ENCODE results near the gene ZNF785.

The ZNF785 gene

DNA sequence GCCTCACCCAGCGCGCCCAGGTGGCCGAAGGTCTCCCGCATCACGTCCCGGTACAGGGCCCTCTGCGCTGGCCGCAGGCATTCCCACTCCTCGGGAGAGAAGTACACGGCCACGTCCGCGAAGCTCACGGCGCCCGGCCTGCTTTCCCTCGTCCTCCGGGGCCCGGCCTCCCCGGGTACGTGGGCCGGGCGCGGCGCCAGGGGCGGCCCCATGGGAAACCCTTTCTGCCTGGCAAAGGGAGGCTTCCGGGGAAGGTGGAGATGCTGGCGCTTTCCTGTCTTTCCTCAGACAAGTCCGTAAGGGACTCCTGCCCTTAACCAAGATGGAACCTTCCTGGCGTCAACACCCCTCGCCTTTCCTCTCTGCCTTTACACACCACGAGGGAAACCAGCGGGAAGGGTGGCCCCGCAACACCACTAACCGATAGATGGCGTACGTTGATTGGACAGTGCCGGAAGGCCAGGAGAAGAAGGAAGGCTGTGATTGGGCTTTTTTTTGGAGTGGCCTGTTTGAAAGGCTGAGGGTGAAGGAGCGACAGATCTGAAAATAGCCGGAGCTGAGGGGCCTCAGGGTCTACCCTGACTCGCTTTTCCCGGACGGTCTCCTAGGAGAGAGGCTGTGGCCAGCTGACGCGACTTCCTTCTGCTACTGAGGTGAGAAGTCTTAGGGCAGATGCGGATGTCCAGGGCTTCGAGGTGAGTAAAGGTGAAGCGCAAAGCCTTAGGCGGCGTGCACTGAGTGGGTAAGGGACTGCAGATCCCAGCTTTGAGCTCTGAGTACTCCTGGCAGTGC lies at the start of gene ZNF785:
TSS of gene ZNF785 (minus strand) at position 298 of the 792 bp plus-strand sequence. CDS start at position 212, 86 bp downstream.
- TF ChIP-seq GATA3 (IDR thresholded peaks at IDR 0.05; ENCODE audit: low read depth, low read length): no peak
- TF ChIP-seq GATA2 (IDR thresholded peaks at IDR 0.05; ENCODE audit: low read depth, low read length): no peak

DNA sequence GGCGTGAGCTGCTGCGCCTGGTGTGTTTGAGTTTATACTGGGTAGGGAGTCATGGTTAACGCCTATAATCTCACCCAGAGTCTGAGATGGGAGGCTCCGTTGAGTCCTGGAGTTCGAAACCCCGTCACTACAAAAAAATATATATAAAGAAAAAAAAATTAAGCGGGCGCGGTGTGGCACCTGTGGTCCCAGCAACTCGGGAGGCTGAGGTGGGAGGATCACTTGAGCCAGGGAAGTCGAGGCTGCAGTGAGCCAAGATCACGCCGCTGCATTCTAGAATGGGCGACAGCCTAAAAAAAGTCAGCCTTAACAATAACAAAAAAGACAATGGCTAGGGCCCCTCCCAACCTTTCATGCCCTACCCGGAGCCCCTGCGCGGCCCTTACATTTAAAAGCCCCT lies 48.0 kb upstream of the ZNF785 start:
- TF ChIP-seq GATA2 (IDR thresholded peaks at IDR 0.05; ENCODE audit: low read depth, low read length) (no peak), GATA3 (IDR thresholded peaks at IDR 0.05; ENCODE audit: low read depth, low read length) (no peak)

DNA sequence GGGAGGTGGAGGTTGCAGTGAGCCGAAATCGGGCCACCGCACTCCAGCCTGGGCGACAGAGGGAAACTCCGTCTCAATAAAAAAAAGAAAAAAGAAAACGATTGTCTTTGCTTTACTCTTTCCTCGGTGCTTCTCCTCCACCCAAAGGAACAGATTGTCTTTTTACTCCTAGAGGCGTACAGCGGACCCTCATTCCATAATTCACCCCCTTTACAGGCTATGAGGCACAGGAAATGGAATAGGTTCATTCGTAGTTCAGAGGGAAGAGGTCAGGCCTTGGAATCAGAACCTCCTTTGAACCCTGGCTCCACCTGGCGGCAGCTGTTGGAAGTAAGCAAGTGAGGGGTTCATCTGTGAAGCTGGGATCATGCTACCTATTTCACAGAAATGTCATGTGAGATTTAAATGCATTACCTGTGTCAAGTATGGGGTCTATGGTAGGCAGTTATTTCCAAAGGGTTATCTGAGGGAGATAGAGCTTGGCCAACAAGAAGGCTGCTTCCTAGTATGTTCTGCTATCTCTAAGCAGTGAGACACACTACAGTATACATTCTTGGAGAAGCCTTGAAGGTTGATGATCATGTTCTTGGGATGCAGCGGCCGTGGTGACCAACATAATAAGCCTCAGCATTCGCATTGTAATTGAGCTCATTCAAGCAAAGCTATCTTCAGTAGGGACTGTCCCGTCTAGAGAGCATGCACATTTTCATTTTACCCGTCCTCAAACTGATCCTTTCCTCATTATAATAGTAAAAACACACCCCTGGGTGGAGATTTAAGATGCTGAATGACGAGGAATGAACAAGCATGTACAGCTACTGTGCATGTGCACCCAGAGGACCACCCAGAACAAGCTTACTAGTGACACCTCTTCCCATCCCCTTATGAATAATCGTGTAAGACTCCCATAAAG lies 43.4 kb upstream of the ZNF785 start:
- TF ChIP-seq GATA3 (IDR thresholded peaks at IDR 0.05; ENCODE audit: low read depth, low read length) (no peak), GATA2 (IDR thresholded peaks at IDR 0.05; ENCODE audit: low read depth, low read length) (no peak)

DNA sequence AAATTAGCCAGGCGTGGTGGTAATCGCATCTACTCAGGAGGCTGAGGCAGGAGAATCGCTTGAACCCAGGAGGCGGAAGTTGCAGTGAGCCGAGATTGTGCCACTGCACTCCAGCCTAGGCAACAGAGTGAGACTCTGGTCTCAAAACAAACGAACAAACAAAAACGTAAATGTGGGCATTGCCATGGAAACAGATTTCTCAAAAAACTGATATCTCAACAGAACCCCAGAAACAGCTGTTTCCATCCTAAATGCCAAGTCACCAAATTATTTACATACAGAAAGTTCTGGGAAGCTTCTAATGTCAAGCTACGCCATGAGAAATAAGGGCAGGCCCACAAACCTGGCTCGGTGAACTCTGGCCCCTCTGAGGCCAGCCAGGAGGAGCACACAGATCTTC lies 40.7 kb upstream of the ZNF785 start:
- TF ChIP-seq GATA3 (IDR thresholded peaks at IDR 0.05; ENCODE audit: low read depth, low read length): no peak
- no peak for TF ChIP-seq GATA2 (IDR thresholded peaks at IDR 0.05; ENCODE audit: low read depth, low read length)

DNA sequence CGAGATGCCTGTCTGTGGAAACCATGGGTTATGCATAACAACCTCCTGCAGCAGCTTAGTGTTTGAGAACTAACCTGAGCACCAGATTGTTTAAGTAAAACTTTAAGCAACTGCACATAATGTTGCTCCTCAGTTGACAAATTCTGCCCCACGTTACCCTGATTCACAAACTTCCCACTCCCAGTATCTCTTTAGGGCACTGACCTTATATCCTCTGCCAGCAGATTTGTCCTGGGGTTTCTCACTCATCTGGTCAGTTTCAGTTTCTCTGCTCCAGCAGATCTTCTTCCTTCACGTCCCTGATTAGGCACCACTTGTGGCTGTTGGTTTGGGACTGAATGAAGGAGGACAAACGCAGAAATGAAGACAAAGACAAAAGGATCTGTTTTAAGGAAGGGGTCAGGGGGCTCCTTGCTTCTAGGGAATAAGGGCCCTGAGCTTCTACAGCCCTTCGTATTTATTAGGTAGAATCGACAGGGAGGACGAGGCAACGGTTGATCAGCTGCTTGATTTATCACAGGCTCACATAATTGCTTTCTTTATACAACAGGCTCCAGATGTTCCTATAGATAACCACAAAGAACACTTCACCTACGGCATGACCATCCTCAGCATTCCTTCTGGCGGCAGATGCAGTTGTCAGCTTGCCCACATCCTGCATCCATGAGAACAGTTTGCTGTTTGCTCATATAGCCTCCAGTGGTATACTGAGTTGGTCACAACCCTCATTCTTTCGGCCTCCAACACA lies 38.2 kb upstream of the ZNF785 start:
- no peak for TF ChIP-seq GATA2 (IDR thresholded peaks at IDR 0.05; ENCODE audit: low read depth, low read length)
- TF ChIP-seq GATA3 (IDR thresholded peaks at IDR 0.05; ENCODE audit: low read depth, low read length): no peak

DNA sequence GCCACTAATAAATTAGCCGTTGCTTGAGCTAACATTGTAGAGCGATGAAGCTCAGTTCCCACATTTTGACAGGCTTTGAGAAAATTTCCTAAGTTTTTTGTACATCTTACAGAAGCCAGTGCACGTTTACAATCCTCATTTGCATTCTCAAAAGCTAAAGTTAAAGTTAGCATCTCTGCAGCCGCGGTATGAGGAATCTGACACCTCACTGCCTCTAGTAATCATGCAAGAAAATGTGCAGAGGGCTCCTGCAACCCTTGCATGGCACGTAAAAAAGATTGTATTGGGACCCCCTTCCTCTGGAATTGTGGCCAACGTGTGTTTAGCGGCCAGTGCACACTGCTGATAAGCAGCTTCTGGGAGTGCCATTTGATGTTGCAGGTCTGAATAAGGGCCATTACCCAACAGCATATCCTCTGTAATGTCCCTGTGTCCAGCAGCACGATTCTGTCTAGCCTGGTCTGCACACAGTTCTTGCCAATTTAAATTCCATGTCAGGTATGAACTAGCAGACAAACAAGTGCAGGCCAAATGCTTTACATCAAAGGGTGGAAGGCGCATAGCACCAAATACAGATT lies 37.0 kb upstream of the ZNF785 start:
- TF ChIP-seq GATA2 (IDR thresholded peaks at IDR 0.05; ENCODE audit: low read depth, low read length): no peak
- TF ChIP-seq GATA3 (IDR thresholded peaks at IDR 0.05; ENCODE audit: low read depth, low read length): no peak

DNA sequence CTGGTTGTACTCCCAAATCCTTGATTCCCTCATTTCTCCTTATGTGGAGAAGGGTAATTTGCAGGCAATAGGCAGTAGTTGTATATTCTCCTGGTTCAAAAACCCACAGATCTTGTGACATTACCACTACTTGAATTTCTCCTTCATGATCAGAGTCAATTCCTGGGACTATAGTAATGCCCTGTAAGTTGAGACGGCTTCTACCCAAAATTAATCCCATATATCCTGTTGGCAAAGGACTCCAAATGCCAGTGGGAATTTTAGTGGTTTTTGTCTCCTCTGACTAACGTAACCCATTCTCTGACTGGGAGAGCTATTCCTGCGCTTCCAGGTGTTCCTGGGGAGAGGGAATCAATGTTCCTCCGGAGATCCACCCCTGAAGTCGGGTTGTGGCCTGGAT lies 36.3 kb upstream of the ZNF785 start:
- TF ChIP-seq GATA3 (IDR thresholded peaks at IDR 0.05; ENCODE audit: low read depth, low read length): no peak
- no peak for TF ChIP-seq GATA2 (IDR thresholded peaks at IDR 0.05; ENCODE audit: low read depth, low read length)

DNA sequence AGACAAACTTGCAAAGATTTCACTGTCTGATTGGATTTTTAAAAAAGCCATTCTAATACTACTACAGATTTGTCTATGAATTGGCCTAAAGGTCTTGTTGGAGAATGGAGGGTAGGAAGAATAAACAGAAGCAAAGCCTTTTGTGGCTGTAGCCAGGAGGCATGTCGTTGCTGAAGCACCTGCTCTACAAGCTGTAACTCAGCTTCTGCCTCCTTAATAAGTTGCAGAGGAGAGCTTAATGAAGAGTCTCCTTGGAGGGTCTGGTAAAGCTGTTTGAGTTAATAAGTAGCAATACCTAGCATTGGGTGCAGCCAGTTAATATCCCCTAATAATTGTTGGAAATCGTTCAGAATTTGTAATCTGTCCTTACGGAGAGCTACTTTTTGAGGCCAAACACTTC lies 34.7 kb upstream of the ZNF785 start:
- no peak for TF ChIP-seq GATA3 (IDR thresholded peaks at IDR 0.05; ENCODE audit: low read depth, low read length)
- no peak for TF ChIP-seq GATA2 (IDR thresholded peaks at IDR 0.05; ENCODE audit: low read depth, low read length)

DNA sequence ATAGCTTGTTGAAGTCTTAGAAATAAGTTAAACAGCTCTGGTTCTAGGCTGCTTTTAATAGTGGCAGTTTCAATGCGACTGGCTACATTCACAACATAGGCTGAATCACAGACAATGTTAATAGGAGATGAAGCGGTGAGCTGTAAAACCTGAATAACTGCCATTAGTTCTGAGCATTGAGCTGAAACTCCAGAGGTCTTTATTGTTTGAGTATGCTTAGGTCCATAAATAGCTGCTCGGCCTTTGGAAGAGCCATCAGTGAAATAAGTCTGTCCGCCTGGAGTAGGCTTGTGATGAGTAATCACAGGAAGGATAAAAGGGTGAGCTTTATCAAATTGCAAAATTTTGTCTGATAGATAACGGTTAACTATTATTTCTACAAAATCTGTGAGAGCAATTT lies 34.1 kb upstream of the ZNF785 start:
- TF ChIP-seq GATA2 (IDR thresholded peaks at IDR 0.05; ENCODE audit: low read depth, low read length) (no peak), GATA3 (IDR thresholded peaks at IDR 0.05; ENCODE audit: low read depth, low read length) (no peak)

DNA sequence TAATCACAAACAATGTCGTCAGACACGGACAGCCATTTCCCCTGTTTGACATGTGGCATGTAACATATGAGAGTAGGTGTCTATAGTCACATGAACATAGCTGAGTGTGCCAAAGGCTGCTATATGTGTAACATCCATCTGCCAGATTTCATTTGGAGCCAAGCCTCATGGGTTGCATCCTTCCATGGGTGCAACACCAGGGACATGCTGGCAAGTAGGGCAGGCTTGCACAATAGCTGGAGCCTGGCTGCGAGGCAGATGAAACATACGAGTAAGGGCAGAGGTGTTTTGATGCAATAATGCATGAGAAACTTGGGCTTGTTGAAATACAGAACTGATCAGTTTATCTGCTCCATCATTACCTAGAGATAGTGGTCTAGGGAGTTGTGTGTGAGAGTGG lies 33.7 kb upstream of the ZNF785 start:
- TF ChIP-seq GATA3 (IDR thresholded peaks at IDR 0.05; ENCODE audit: low read depth, low read length): no peak
- no peak for TF ChIP-seq GATA2 (IDR thresholded peaks at IDR 0.05; ENCODE audit: low read depth, low read length)

DNA sequence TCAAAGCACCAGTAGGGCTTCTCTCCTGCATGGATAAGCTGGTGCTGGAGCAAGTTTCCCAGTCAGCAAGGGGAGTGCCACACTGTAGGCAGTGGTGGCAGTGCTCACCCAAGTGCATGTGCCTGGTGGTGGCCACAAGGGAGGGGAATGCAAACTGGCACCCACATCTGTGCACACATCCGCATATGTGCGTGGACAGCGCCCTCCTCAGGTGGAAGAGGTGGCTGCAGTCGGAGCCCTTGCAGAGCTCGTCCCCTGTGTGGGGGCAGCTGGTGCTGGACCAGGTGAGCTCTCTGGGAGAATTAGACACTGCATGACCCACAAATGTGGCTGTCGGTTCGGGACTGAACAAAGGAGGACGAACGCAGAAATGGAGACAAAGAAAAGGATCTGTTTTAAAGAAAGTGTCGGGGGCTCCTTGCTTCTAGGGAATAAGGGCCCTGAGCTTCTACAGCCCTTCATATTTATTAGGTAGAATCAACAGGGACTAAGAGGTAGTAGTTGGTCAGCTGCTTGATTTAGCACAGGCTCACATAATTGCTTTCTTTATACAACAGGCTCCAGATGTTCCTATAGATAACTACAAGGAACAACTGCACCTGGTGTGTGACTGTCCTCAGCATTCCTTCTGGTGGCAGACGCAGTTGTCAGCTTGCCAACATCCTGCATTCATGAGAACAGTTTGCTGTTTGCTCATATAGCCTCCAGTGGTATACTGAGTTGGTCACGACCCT lies 30.0 kb upstream of the ZNF785 start:
- TF ChIP-seq GATA3 (IDR thresholded peaks at IDR 0.05; ENCODE audit: low read depth, low read length) (no peak), GATA2 (IDR thresholded peaks at IDR 0.05; ENCODE audit: low read depth, low read length) (peak; percentile 69; the same call in 1 of the 2 replicates)

DNA sequence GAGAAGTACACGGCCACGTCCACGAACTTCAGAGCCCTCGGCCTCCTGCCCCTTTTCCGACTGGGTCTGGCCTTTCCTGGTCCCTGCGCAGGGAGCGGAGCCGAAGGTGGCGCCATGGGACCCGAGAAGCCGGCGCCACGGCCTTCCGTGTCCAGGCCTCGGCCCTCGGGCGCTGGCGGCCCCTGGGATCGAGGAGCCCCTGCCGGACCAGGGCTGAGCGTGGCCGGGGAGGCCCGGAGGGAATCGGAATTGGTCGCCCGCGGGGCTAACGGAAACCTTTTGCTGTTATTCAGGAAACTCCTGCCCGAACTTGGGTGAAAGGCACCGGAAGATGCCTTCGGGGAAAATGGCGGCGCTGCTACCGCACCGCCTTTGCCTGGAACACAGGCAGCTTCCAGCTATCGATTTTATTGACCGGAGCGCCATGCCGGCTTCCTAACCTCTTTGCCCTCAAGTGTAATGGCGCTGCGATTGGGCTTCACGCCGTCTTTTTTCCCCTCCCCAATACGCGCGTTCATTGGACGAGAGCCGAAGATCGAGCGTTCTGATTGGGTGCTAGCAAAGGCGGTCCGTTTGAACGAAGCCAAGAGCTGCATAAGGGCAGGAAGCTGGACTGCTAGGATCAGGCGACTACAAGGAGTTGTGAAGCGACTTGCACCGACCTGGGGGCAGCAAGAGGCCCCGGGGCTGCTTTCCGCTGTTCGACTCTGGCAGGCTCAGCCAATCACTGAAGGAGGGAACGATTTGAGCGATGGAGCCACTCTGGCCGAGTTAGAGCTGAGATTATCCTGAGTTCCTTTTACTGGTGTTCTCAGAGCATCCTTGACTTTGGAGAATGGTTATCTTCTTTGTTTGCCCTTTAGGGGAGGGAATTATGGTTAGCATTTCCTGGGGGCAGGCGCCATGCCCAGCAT lies 24.7 kb upstream of the ZNF785 start, which contains the start of gene ZNF689:
TSS of gene ZNF689 (minus strand) at position 464 of the 914 bp plus-strand sequence. CDS start at position 116, 348 bp downstream.
- TF ChIP-seq GATA3 (IDR thresholded peaks at IDR 0.05; ENCODE audit: low read depth, low read length): no peak
- TF ChIP-seq GATA2 (IDR thresholded peaks at IDR 0.05; ENCODE audit: low read depth, low read length): no peak

Data from SH-SY5Y (cell line).